Activated CD8-positive, alpha-beta memory T cell treated with anti-CD3 and anti-CD28 coated beads for 24 hours (primary cell): ENCODE measurements around the gene TDRKH.

Source experiments
- DNase-seq: peaks from one replicate; pipeline ENCODE4 v3.0.0-alpha.2; 2020

TDRKH gene

GRCh38 chr1:151790071-151790939 lies at the start of gene TDRKH:
Gene TDRKH, minus strand, starts transcription at chr1:151790500. Its CDS starts 7,478 bp downstream, at chr1:151783022.
- DNase-seq, result peak; percentile 98

- peak; percentile 87 for DNase-seq
These were observed 49.4 kb upstream of the TDRKH start, which contains the start of gene C2CD4D for GRCh38 chr1:151839457-151840403. Gene C2CD4D, minus strand, starts transcription at chr1:151839820. Its CDS starts 831 bp downstream, at chr1:151838989.

GRCh38 chr1:151839082-151839412 lies 48.7 kb upstream of the TDRKH start:
- DNase-seq, result no peak

- peak; percentile 78 for DNase-seq
These were observed 48.2 kb upstream of the TDRKH start for GRCh38 chr1:151838222-151839081.

- DNase-seq, result peak; percentile 71
These were observed 47.6 kb upstream of the TDRKH start for GRCh38 chr1:151837884-151838221.

- peak; percentile 72 for DNase-seq
These were observed 46.9 kb upstream of the TDRKH start for GRCh38 chr1:151837197-151837596.

- no peak for DNase-seq
These were observed 45.3 kb upstream of the TDRKH start for GRCh38 chr1:151835596-151835995.

GRCh38 chr1:151834239-151834638 lies 43.9 kb upstream of the TDRKH start:
- DNase-seq, result no peak

GRCh38 chr1:151833172-151833900 lies 43.0 kb upstream of the TDRKH start:
- DNase-seq, result no peak

- DNase-seq, result no peak
These were observed 42.1 kb upstream of the TDRKH start for GRCh38 chr1:151832318-151832980.

GRCh38 chr1:151831605-151832004 lies 41.3 kb upstream of the TDRKH start, which contains the start of gene RORC:
Gene RORC, minus strand, starts transcription at chr1:151831802. Its CDS starts 38 bp downstream, at chr1:151831764.
- no peak for DNase-seq

GRCh38 chr1:151831256-151831591 lies 40.9 kb upstream of the TDRKH start:
- DNase-seq, result no peak

GRCh38 chr1:151830055-151830454 lies 39.8 kb upstream of the TDRKH start:
- DNase-seq, result no peak

GRCh38 chr1:151829352-151830046 lies 39.2 kb upstream of the TDRKH start:
- DNase-seq, result no peak

- DNase-seq, result no peak
These were observed 38.6 kb upstream of the TDRKH start for GRCh38 chr1:151828921-151829320.

- DNase-seq, result no peak
These were observed 37.6 kb upstream of the TDRKH start for GRCh38 chr1:151827853-151828252.

- DNase-seq, result no peak
These were observed 35.7 kb upstream of the TDRKH start for GRCh38 chr1:151825751-151826660.

GRCh38 chr1:151825204-151825603 lies 34.9 kb upstream of the TDRKH start:
- no peak for DNase-seq

GRCh38 chr1:151823175-151823574 lies 32.9 kb upstream of the TDRKH start:
- no peak for DNase-seq

GRCh38 chr1:151822404-151822803 lies 32.1 kb upstream of the TDRKH start:
- DNase-seq, result no peak
